Parathyroid adenoma (tissue), 2 donors: Measurements from ENCODE around the gene ATP6V0C.

Experiments used
- H2AFZ ChIP-seq: fragments of 300-600 bp; sonication (generic); one replicate; pipeline ENCODE4 v1.7.0; 2017; ENCODE audit warnings: antibody characterized with exemption, mild to moderate bottlenecking
- H3K27ac ChIP-seq: fragments of 300-600 bp; sonication (generic); one replicate; pipeline ENCODE4 v1.7.0; 2017
- H3K27me3 ChIP-seq: fragments of 300-600 bp; sonication (generic); one replicate; pipeline ENCODE4 v1.7.0; 2017; ENCODE audit warnings: low read length; ENCODE audit not compliant: control insufficient read depth, insufficient read depth
- H3K36me3 ChIP-seq: fragments of 300-600 bp; sonication (generic); one replicate; pipeline ENCODE4 v1.7.0; 2017; ENCODE audit warnings: low read length; ENCODE audit not compliant: control insufficient read depth, insufficient read depth
- H3K4me1 ChIP-seq: fragments of 300-600 bp; sonication (generic); one replicate; pipeline ENCODE4 v1.7.0; 2017; ENCODE audit warnings: control low read depth
- H3K4me2 ChIP-seq: fragments of 300-600 bp; sonication (generic); one replicate; pipeline ENCODE4 v1.7.0; 2017; ENCODE audit warnings: low read length
- H3K4me3 ChIP-seq: fragments of 300-600 bp; sonication (generic); one replicate; pipeline ENCODE4 v1.7.0; 2017; ENCODE audit warnings: low read depth, low read length
- H3K79me2 ChIP-seq: fragments of 300-600 bp; sonication (generic); one replicate; pipeline ENCODE4 v1.7.0; 2017; ENCODE audit warnings: control low read depth
- H3K9ac ChIP-seq: fragments of 300-600 bp; sonication (generic); one replicate; pipeline ENCODE4 v1.7.0; 2017; ENCODE audit warnings: mild to moderate bottlenecking
- H3K9me3 ChIP-seq: fragments of 300-600 bp; sonication (generic); one replicate; pipeline ENCODE4 v1.7.0; 2017; ENCODE audit warnings: low read length; ENCODE audit not compliant: control insufficient read depth
- CTCF ChIP-seq: fragments of 300-600 bp; sonication (generic); IDR thresholded peaks from one replicate; pipeline ENCODE4 v1.7.0; 2017; ENCODE audit warnings: antibody characterized with exemption, mild to moderate bottlenecking
- donor health status: primary hyperparathyroidism.

Gene ATP6V0C

GRCh38 chr16:2498531-2499253 is 15.1 kb upstream of the ATP6V0C start:
- no peaks in the 10 kb centered on the region for H3K36me3 ChIP-seq
- no peak overlapping the region for H3K4me2 ChIP-seq
- H3K27me3 ChIP-seq = no peaks in the 10 kb centered on the region
- peaks cover 3% of the 10 kb centered on the region for H3K79me2 ChIP-seq
- no peak overlapping the region for H3K9ac ChIP-seq
- no peak for TF ChIP-seq CTCF
- no peaks in the 10 kb centered on the region for H3K4me1 ChIP-seq
- no peak overlapping the region for H2AFZ ChIP-seq
- H3K27ac ChIP-seq = no peak overlapping the region
- no peak overlapping the region for H3K4me3 ChIP-seq
- no peaks in the 10 kb centered on the region for H3K9me3 ChIP-seq

DNA sequence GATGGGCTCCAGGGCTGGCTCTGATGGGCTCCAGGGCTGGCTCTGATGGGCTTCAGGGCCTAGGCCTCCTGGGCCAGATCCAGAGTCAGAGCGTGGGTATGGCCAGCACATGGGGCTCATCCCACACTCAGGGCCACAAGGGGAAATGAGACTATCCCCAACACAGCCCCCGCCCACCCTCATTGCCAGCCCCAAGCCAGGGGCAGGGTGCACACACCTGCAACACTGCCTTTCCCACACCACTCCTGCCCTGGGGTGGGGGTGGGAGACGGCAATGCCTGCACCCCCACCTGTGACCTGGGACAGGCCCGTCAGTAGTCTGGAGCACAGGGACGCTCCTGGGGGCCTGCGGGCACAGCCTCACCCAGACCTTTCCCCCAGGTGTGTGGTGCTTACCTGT is 14.3 kb upstream of the ATP6V0C start:
- Histone ChIP-seq H3K79me2 (peaks cover 3% of the 10 kb centered on the region), H3K36me3 (no peaks in the 10 kb centered on the region), H3K4me1 (no peaks in the 10 kb centered on the region), H3K9me3 (no peaks in the 10 kb centered on the region), H3K4me2 (no peak overlapping the region), H3K27me3 (no peaks in the 10 kb centered on the region), H3K4me3 (no peak overlapping the region), H2AFZ (no peak overlapping the region), H3K9ac (no peak overlapping the region), H3K27ac (no peak overlapping the region)
- TF ChIP-seq CTCF = no peak

DNA sequence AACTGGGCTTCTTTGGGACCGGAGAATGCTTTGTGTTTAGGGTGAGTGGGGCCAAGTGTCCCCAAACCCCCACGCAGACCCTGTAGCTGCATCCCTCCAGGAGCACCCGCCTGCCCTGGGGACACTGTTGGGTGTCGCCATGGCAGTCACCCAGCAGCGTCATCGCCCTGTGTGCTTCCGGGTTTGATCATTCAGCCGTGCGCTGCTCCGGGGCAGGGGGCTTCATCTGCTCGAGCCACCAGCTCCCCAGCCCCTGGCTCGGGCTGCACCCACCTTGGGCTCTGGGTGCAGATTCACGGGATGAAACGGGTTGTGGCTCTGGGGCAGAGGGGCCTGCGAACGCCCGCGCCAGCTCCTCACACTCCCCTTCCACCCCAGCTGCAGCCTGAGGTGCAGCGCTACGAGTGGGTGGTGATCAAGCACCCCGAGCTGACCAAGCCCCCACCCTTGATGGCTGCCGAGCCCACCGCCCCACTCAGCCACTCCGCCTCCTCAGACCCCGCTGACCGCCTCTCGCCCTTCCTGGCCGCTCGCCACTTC is 13.8 kb upstream of the ATP6V0C start:
- Histone ChIP-seq H3K4me2 (no peak overlapping the region), H3K9me3 (no peaks in the 10 kb centered on the region), H3K36me3 (no peaks in the 10 kb centered on the region), H3K4me1 (no peaks in the 10 kb centered on the region), H3K9ac (no peak overlapping the region), H3K27ac (no peak overlapping the region), H3K79me2 (peaks cover 3% of the 10 kb centered on the region), H3K4me3 (no peak overlapping the region), H3K27me3 (no peaks in the 10 kb centered on the region), H2AFZ (no peak overlapping the region)
- TF ChIP-seq CTCF = no peak

- no peak for TF ChIP-seq CTCF
- no peak overlapping the region for H3K4me2 ChIP-seq
- H3K9ac ChIP-seq = no peak overlapping the region
- H3K4me1 ChIP-seq = no peaks in the 10 kb centered on the region
- no peak overlapping the region for H2AFZ ChIP-seq
- no peaks in the 10 kb centered on the region for H3K36me3 ChIP-seq
- H3K79me2 ChIP-seq = peaks cover 3% of the 10 kb centered on the region
- no peaks in the 10 kb centered on the region for H3K9me3 ChIP-seq
- no peaks in the 10 kb centered on the region for H3K27me3 ChIP-seq
- no peak overlapping the region for H3K4me3 ChIP-seq
- no peak overlapping the region for H3K27ac ChIP-seq
These were observed 13.3 kb upstream of the ATP6V0C start for GRCh38 chr16:2500430-2500917.
